CD4-positive, alpha-beta T cell (primary cell): Measurements from ENCODE around the gene PGA5. TPM values are rescaled to one million over a fixed set of nuclear protein-coding genes. Genes with fewer than 3 reads are reported as not detected.

Experiments used
- ATAC-seq: fragments of 200-7000 bp; cut with Tn5 transposase; one replicate; pipeline ENCODE4 v1.10.0; 2022; ENCODE audit warnings: mild to moderate bottlenecking; ENCODE audit not compliant: poor library complexity
- CTCF ChIA-PET: fragments of 350-600 bp; sonication (Branson Sonifier 250); formaldehyde crosslinking; loops from one replicate; lab custom pipeline; 2021; ENCODE audit warnings: antibody characterized with exemption, inconsistent platforms; lab: Charles Lee
- POLR2A ChIA-PET: fragments of 350-600 bp; sonication (Branson Sonifier 250); formaldehyde crosslinking; loops from one replicate; lab custom pipeline; 2021; ENCODE audit warnings: antibody characterized with exemption, inconsistent platforms; lab: Charles Lee
- DNase-seq, 14 experiments: peaks; one replicate each; pipeline ENCODE4 v3.0.0-alpha.2; 2013 to 2020; ENCODE audit warnings: mixed read lengths in 2 of 14
- H3K27ac ChIP-seq, 2 donors: one replicate each; pipeline versions ENCODE4 v1.5.1 to v1.7.0; 2013; ENCODE audit warnings: low read length in 2 of 2, low read depth in 1 of 2, mild to moderate bottlenecking in 1 of 2
- H3K27me3 ChIP-seq, 2 experiments: 1 replicate in 1 of 2; 2 replicates in 1 of 2; pipeline versions ENCODE4 v1.6.1 to v1.7.0; 2013; ENCODE audit warnings: low read length in 2 of 2, control low read depth in 1 of 2, mild to moderate bottlenecking in 1 of 2, moderate library complexity in 1 of 2; ENCODE audit not compliant: insufficient read depth in 2 of 2, control insufficient read depth in 1 of 2
- H3K36me3 ChIP-seq: one replicate; pipeline ENCODE4 v1.6.1; 2013; ENCODE audit warnings: low read length, control low read depth; ENCODE audit not compliant: insufficient read depth
- H3K4me1 ChIP-seq: one replicate; pipeline ENCODE4 v1.6.1; 2013; ENCODE audit warnings: low read length, control low read depth; ENCODE audit not compliant: insufficient read depth
- H3K4me3 ChIP-seq: one replicate; pipeline ENCODE4 v1.5.1; 2013; ENCODE audit warnings: mild to moderate bottlenecking, low read length, moderate library complexity
- H3K9me3 ChIP-seq, 2 experiments: 1 replicate in 1 of 2; 2 replicates in 1 of 2; pipeline versions ENCODE4 v1.6.1 to v1.7.0; 2013; ENCODE audit warnings: low read length in 2 of 2, mild to moderate bottlenecking in 2 of 2, control low read depth in 1 of 2, moderate library complexity in 1 of 2; ENCODE audit not compliant: control insufficient read depth in 1 of 2, insufficient read depth in 1 of 2
- H3K27ac Mint-ChIP-seq: one replicate; pipeline ENCODE4 v1.8.0; 2020; ENCODE audit warnings: mixed read lengths
- H3K27me3 Mint-ChIP-seq: one replicate; pipeline ENCODE4 v1.8.0; 2021; ENCODE audit warnings: mixed read lengths
- H3K36me3 Mint-ChIP-seq: one replicate; pipeline ENCODE4 v1.8.0; 2021; ENCODE audit warnings: low read depth, mixed read lengths
- H3K4me1 Mint-ChIP-seq: one replicate; pipeline ENCODE4 v1.8.0; 2021; ENCODE audit warnings: low read depth, mixed read lengths
- H3K4me3 Mint-ChIP-seq: one replicate; pipeline ENCODE4 v1.8.0; 2020; ENCODE audit warnings: mild to moderate bottlenecking, mixed read lengths
- H3K9me3 Mint-ChIP-seq: one replicate; pipeline ENCODE4 v1.8.0; 2020; ENCODE audit warnings: mixed read lengths
- CTCF ChIP-seq: fragments of 200-600 bp; IDR thresholded peaks from one replicate; pipeline ENCODE4 v1.8.0; 2022; ENCODE audit warnings: antibody characterized with exemption, mild to moderate bottlenecking
- intact Hi-C, 2 experiments: fragments of 100-400 bp; cut with DNase I in 1 of 2; cut with micrococcal nuclease in 1 of 2; formaldehyde crosslinking; loops; one replicate each; pipeline versions ENCODE4 v1.15.1 to v1.9.0; 2023 to 2025; cut with DNase I, micrococcal nuclease
- total RNA-seq, 174 experiments: library from RNA in 2 of 174; stranded (reverse) in 2 of 174; gene quantifications; one replicate each; pipeline ENCODE4 v1.2.3 and lab custom pipeline; 2021 to 2026

Gene PGA5
- total RNA-seq, 2 experiments from 2014 or later, result not detected

GRCh38 chr11:61278001-61278470 is 37.1 kb downstream of the PGA5 start:
- Mint-ChIP-seq H3K27ac (no peak overlapping the region), H3K27me3 (no peaks in the 10 kb centered on the region), H3K9me3 (no peaks in the 10 kb centered on the region), H3K4me1 (no peaks in the 10 kb centered on the region), H3K36me3 (no peaks in the 10 kb centered on the region), H3K4me3 (no peak overlapping the region)
- H3K36me3 ChIP-seq, result no peaks in the 10 kb centered on the region
- ATAC-seq, result no peak
- no peaks in the 10 kb centered on the region for H3K4me1 ChIP-seq
- H3K27ac ChIP-seq, result no peak overlapping the region
- ChIA-PET CTCF (no interaction called here), POLR2A (no interaction called here)
- intact Hi-C loops, result loop anchor here in 1 of 2 experiments (10.0 kb wide), 1 partner anchor 73 kb away; the partner anchor contains the start of gene PGA3
- H3K9me3 ChIP-seq, result peaks cover 0 to 5% of the 10 kb centered on the region in 2 experiments
- no peaks in the 10 kb centered on the region for H3K27me3 ChIP-seq
- no peak for DNase-seq
- no peak for TF ChIP-seq CTCF
- no peak overlapping the region for H3K4me3 ChIP-seq

- Mint-ChIP-seq H3K27me3 (no peaks in the 10 kb centered on the region), H3K4me3 (no peak overlapping the region), H3K4me1 (no peaks in the 10 kb centered on the region), H3K9me3 (no peaks in the 10 kb centered on the region), H3K36me3 (no peaks in the 10 kb centered on the region), H3K27ac (no peak overlapping the region)
- ChIA-PET POLR2A (no interaction called here), CTCF (interaction anchor here (0.6 kb wide), 1 partner anchor 326 kb away, joined by 6 read pairs; no protein-coding TSS in a partner anchor)
- ATAC-seq, result no peak
- Histone ChIP-seq H3K27me3 (no peaks in the 10 kb centered on the region), H3K36me3 (no peaks in the 10 kb centered on the region), H3K27ac (no peak overlapping the region), H3K4me3 (no peak overlapping the region), H3K4me1 (no peaks in the 10 kb centered on the region), H3K9me3 (peaks cover 0 to 5% of the 10 kb centered on the region in 2 experiments)
- DNase-seq, result no peak
- TF ChIP-seq CTCF, result no peak
- intact Hi-C loops, result loop anchor here in 1 of 2 experiments (10.0 kb wide), 1 partner anchor 75 kb away; the partner anchor contains the start of gene PGA3
Observed at GRCh38 chr11:61279934-61280659, 39.1 kb downstream of the PGA5 start.

- no peaks in the 10 kb centered on the region for H3K4me1 ChIP-seq
- no peaks in the 10 kb centered on the region for H3K27me3 ChIP-seq
- H3K4me1 Mint-ChIP-seq, result no peaks in the 10 kb centered on the region
- no peak overlapping the region for H3K4me3 Mint-ChIP-seq
- POLR2A ChIA-PET, result no interaction called here
- no peak for TF ChIP-seq CTCF
- H3K27ac ChIP-seq, result no peak overlapping the region
- peaks cover 0 to 5% of the 10 kb centered on the region in 2 experiments for H3K9me3 ChIP-seq
- DNase-seq (no peak), ATAC-seq (no peak)
- no peaks in the 10 kb centered on the region for H3K36me3 Mint-ChIP-seq
- no peak overlapping the region for H3K27ac Mint-ChIP-seq
- intact Hi-C loops, result no loop called here
- no peaks in the 10 kb centered on the region for H3K9me3 Mint-ChIP-seq
- H3K36me3 ChIP-seq, result no peaks in the 10 kb centered on the region
- H3K27me3 Mint-ChIP-seq, result no peaks in the 10 kb centered on the region
- H3K4me3 ChIP-seq, result no peak overlapping the region
- CTCF ChIA-PET, result no interaction called here
Observed at GRCh38 chr11:61280883-61281580, 40.1 kb downstream of the PGA5 start.
